Activated T-cell treated with anti-CD3 and anti-CD28 coated beads for 24 hours (primary cell): ENCODE measurements around the gene FMNL2.
A peak's percentile ranks its signal among the peaks of the same experiment; 100 is the strongest.

Experiments
- DNase-seq: peaks from one replicate; pipeline ENCODE4 v3.0.0-alpha.2; 2020; ENCODE audit warnings: low read depth

FMNL2 gene

DNA sequence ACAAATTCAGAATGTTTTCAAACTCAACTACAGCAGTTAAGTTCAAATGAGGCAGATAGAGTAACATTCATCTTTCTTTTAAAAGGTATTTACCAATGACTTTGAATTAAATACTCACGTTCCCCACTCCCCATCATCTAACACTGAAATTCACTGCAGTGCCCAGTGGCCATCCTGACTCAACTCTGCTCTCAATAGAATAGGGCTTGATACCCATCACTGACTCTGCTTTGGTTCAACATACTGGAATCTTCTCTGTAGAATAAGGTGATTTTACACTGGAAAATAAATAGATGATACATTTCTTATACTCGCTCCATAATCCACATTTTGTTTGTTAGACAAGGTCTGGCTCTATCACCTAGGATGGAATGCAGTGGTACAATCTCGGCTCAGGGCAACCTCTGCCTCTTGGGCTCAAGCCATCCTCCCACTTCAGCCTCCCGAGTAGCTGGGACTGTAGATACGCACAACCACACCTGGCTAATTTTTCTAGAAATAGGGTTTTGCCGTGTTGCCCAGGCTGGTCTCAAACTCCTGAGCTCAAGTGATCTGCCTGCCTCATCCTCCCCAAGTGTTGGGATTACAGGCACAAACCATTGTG lies 315.9 kb downstream of the FMNL2 start:
- no peak for DNase-seq

DNA sequence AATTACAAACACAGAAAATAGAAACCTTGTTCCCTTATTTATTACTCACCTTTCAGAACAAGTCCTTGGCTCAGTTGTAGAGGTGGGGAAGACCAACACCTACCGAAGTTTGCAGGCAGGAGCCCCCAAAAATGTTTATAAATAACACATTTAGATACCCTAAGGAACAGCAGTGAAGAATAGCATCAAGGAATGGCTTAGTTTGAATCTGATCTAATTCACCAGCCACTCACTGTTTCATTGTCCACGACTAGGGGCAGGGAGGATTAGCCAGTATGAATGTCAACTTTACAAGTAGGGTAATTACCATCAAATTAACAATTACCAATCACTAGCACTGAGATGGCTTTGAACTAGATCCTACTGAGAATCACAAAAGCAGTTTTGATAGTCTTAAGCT lies 316.9 kb downstream of the FMNL2 start:
- DNase-seq = no peak

DNA sequence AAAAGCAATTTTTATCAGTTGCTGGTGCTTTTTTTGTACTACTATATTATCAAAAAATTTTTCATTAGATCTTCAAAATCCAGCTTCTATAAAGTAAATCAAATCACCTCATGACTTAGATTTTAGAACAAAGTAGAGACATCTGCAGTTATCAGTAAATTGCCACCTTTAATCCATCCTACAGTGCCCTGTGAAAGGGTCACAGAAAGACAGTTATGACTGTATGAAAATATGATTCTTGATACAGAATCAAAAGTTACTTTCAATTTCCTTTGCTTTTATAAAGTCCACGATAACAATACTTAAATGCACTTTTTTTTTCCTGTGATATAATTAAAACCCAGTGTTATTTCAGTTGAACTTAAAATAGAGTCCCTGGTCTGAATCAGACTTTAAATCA lies 320.9 kb downstream of the FMNL2 start:
- no peak for DNase-seq

DNA sequence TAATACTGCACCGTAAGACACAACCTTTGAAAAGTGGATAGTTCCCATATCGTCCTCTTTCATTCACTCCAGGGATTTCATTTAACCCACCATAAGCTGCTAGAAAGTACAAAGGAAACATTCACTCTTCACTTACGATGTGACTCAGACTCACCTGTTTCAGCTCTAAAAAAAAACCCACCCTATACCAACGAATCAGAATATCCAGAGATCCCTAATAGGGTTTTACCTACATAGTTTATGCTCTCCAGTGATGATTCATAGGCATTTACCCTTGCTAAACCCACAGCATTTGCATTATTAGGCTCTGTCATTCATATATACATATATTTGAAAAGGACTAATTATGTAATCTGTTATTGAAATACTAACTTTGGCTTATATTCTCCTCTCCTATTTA lies 322.1 kb downstream of the FMNL2 start:
- no peak for DNase-seq

DNA sequence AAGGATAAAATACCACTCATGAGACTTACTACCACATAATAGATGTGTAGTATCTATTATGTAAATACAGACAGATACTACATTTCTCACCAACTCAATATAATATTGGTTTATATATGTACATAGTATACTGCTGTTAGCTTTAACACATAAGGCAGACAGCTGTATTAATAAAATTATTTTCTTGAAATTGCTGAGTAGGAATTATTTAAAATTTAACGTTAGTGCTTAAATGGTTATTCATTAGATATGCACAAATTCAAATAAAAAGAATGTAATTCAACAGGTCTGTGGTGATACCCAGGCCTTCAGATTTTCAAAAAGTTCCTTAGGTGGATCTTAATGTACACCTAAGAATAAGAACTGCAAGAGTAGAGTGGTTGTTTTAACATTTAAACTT lies 323.2 kb downstream of the FMNL2 start:
- DNase-seq = no peak

DNA sequence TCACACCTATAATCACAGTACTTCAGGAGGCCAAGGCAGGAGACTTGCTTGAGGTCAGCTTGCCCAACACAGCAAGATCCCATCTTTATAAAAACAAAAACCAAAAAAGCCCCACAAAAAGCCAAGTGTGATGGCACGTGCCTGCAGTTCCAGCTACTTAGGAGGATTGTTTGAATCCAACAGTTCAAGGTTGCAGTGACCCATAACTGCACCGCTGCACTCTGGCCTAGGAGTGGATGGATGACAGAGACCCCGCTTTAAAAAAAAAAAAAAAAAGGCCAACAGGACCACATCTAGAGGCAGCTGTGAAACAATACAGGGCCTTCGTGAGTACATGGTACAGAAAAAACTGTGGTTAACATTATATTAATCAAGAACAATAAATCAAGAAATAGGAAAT lies 326.1 kb downstream of the FMNL2 start:
- no peak for DNase-seq

DNA sequence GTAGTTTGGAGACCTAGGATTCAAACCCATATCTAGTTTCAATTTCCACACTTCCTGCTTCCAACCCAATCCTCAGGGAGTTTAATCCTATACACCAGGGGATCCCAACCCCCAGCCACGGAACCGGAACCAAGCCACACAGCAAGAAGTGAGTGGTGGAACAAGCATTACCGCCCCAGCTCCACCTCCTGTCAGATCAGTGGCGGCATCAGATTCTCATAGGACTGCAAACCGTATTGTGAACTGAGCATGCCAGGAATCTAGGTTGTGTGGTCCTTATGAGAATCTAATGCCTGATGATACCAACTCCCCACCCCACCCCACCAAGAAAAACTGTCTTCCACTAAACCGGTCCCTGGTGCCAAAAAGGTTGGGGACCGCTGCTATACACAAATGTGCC lies 329.8 kb downstream of the FMNL2 start:
- no peak for DNase-seq

DNA sequence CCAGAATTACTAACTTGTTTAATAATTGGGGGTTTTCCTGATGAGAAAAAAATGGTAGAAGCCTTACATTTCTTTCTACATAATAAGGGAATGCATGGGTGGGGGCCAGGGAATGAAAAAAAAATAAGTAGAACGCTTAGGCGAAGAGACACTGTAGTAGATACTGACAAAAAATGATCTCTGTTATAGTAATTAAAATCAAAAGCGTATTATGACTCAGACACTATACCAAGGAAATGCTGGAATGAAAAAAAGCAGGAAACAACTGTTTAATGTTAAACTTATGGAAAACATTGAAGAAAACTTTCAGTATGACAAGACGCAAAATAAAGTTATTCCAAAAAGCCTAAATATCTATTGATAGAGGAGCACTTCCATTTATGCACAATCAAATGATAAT lies 339.4 kb downstream of the FMNL2 start:
- no peak for DNase-seq

DNA sequence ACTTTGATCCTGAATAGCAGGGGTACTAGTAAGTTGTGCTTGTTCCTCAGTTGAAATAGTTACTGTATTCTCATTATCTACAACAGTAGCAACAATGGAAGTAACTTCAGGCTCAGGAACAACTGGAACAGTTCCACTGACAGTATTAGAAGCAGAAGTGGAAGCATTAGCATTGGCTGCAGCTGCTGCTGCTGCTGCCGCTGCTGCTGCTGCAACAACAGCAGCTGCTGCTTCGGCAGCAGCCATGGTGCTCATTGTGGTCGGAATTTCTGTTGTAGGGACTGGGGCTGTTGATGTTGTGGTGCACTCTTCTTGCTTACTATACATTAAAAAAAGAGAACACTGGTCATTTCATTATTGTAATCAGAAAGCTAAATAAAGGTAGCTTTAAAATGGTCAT lies 341.5 kb downstream of the FMNL2 start:
- DNase-seq = no peak

DNA sequence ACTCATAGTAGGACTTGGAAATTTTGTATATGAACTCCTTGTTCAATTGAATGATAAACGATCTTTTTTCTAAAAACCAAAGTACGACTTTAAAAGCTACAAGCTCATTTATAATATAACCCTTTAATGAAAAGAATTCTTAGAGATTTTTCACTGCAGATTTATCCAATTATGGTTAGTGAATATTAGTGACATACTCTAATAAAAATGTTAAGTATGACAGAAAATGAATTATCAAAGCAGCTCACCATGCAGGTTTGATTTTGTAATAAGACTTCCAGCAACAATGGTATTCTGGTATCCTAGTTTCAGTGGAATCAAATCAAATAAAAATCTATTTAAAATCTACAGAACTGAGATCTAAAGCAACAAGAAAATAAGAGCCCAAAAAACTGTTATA lies 343.8 kb downstream of the FMNL2 start:
- no peak for DNase-seq

DNA sequence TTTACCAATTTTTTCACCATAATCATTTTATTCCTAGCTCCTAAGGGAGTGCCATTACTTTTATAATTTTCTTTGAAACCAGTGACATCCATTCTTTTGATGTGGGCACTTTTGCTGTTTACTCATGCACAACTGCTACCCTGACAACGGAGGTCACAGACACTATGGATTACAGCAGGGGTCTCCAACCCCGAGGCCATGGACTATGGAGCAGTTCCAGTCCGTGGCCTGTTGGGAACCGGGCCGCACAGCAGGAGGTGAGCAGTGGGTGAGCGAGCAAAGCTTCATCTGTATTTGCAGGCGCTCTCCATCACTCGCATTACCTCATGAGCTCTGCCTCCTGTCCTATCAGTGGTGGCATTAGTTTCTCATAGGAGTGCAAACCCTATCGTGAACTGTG lies 347.7 kb downstream of the FMNL2 start:
- DNase-seq = no peak

DNA sequence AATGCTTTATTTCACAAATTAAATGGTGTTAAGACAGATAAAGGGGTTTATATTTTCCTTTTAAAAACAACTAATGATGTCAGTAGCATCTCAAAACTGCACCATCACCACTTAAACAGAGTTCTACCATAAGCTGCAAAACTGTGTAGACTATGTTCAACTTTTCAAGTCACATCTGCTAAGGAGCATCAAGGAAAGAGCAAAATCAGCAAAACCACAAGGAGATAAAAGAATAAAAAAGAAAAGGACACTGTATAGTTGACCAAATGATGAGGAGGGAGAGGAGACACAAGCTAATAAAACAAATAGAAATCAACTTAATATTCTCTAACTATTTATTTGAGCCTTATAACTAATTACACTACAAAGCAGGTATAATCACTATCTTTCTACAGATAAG lies 348.4 kb downstream of the FMNL2 start:
- DNase-seq = no peak

DNA sequence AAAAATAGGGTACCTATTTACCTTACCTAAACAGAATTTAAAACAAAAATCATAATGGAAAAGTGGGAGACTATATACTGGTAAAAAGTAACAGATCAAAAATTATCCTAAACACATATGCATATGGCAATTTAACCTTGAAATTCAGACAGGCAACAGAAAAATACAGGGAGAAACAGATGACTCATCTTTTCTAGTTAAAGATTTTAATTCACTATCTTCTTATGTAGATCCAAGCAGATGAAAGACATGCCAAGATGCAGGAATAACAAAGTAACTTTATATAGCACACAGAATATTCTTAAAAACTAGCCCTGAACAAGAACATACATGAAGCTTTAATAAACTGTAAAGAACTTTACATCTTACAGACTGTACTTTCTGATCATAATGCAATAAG lies 351.3 kb downstream of the FMNL2 start:
- DNase-seq = no peak

DNA sequence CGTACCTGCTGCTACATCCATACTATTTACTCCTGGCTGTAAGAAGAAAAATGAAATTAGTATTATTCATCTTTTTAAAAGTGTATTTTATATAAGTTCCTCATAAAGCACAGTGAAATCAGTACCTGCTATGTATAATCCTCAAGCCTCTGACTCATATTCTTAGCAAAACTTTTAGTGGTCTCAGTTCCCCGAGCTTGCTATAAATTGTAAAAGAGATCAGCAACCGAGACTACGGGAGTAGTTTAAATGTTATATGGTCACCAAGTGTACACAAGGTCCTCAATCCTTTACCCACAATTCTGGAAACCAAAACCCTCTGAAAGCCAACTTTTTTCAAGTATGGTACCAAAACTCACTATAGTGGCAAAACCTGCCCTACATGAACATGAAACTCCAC lies 358.1 kb downstream of the FMNL2 start:
- DNase-seq = no peak

DNA sequence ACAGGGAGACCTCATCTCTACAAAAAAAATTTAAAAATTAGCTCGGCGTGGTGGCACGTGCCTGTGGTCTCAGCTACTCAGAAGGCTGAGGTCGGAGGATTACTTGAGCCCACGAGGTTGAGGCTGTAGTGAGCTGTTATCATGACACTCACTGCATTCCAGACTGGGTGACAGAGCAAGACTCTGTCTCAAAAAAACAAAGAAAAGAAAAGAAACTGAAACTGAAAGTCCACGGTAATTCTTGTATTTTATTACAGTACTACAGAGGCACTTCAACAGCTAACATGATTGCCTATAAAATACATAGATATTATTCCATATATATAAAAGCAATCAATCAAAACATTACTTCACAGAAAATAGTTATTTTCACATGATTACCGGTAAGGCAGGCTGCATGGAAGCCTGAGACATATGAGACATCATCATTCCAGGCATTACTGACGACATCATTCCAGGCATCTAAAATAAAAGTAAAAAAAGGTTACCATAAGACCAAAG lies 359.2 kb downstream of the FMNL2 start:
- DNase-seq = peak; percentile 30

DNA sequence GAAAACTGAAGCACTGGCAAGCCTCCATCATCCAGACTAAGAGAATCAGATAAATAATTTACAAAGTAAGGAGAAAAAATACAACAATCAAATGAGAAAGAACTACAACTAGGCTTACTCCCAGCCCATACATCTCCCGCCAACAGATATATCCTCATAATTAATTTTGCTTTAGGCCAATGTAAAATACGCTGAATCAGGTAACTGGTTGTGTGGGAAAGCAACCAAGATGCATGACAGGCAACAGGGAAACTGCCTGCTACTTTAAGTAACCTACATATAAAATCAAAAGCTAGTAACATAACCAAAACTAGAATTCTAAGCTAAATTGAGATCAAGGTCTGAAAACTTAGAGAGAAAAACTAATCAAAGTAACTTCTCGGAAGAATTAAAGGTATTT lies 360.8 kb downstream of the FMNL2 start:
- DNase-seq = no peak

DNA sequence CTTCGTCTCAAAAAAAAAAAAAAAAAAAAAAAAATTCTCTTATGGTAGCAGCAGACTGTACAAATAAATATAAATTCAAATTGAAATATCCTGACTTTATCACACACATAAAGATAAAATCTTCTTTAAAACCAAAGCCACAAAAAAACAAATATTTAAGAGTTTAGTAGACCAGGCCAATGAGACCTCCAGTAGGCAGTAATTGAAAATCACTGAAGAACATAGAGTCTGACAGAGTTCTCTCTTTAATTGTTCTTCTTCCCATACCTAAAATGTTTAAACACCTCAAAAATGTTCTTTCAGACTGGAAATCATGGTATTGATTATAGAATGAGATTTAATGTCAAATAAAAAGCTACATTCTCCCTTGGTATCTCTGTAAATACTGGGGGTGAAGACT lies 361.5 kb downstream of the FMNL2 start:
- DNase-seq = no peak
